A673 (cell line): ENCODE measurements around the gene TTC28. TPM values are rescaled to one million over a fixed set of nuclear protein-coding genes. Genes with fewer than 3 reads are reported as not detected.

ENCODE experiments used
- BruUV-seq: library from RNA; stranded (reverse); fragments of 400-500 nt; replicated peaks from 2 replicates; lab custom pipeline; 2021; lab: Mats Ljungman, UMichigan
- CTCF ChIA-PET: fragments of 300-600 bp; sonication (Branson Sonifier 250); formaldehyde crosslinking; loops from one replicate; lab custom pipeline; 2022; ENCODE audit warnings: antibody characterized with exemption; lab: Charles Lee
- POLR2A ChIA-PET: fragments of 300-600 bp; sonication (Branson Sonifier 250); formaldehyde crosslinking; loops from one replicate; lab custom pipeline; 2022; ENCODE audit warnings: antibody characterized with exemption; ENCODE audit not compliant: low non-redundant PET; lab: Charles Lee
- DNase-seq: peaks from one replicate; pipeline ENCODE4 v3.0.0-alpha.2; 2015; ENCODE audit warnings: low spot score
- H3K27ac ChIP-seq: fragments of 200-600 bp; sonication (generic); 2 replicates; pipeline ENCODE4 v1.5.1; 2016; ENCODE audit warnings: mixed run types, low read depth, mild to moderate bottlenecking, mixed read lengths, antibody characterized with exemption, low read length; ENCODE audit not compliant: poor library complexity, severe bottlenecking
- H3K27me3 ChIP-seq: fragments of 200-600 bp; sonication (generic); replicated peaks from 2 replicates; pipeline ENCODE4 v1.6.1; 2017; ENCODE audit warnings: mixed run types, low read depth, mild to moderate bottlenecking, mixed read lengths, antibody characterized with exemption, low read length; ENCODE audit not compliant: insufficient read depth, poor library complexity
- H3K36me3 ChIP-seq: fragments of 200-600 bp; sonication (generic); 2 replicates; pipeline ENCODE4 v1.6.1; 2016; ENCODE audit warnings: mixed run types, mild to moderate bottlenecking, mixed read lengths, antibody characterized with exemption, low read length; ENCODE audit not compliant: insufficient read depth, poor library complexity, severe bottlenecking
- H3K4me1 ChIP-seq: fragments of 200-600 bp; sonication (generic); 2 replicates; pipeline ENCODE4 v1.6.1; 2017; ENCODE audit warnings: mixed run types, mild to moderate bottlenecking, mixed read lengths, antibody characterized with exemption, low read length; ENCODE audit not compliant: insufficient read depth, poor library complexity, severe bottlenecking
- H3K4me3 ChIP-seq: fragments of 200-600 bp; sonication (generic); 2 replicates; pipeline ENCODE4 v1.5.1; 2016; ENCODE audit warnings: low read depth, mixed run types, mild to moderate bottlenecking, mixed read lengths, low read length; ENCODE audit not compliant: poor library complexity, severe bottlenecking
- H3K9me3 ChIP-seq: fragments of 200-600 bp; sonication (generic); 2 replicates; pipeline ENCODE4 v1.6.1; 2016; ENCODE audit warnings: mixed run types, low read depth, mild to moderate bottlenecking, mixed read lengths, antibody characterized with exemption, low read length; ENCODE audit not compliant: poor library complexity, severe bottlenecking
- CTCF ChIP-seq: fragments of 300-800, 200-600 bp; sonication (generic); conservative IDR thresholded peaks from 2 replicates; pipeline ENCODE4 v1.5.1; 2017; ENCODE audit warnings: low read depth, mild to moderate bottlenecking, antibody characterized with exemption, low read length, moderate library complexity, mixed read lengths
- EZH2 ChIP-seq: fragments of 200-600 bp; sonication (generic); IDR thresholded peaks from 2 replicates; pipeline ENCODE4 v1.6.1; 2017; ENCODE audit warnings: borderline replicate concordance, low read depth, mild to moderate bottlenecking, mixed read lengths, antibody characterized with exemption, low read length; ENCODE audit not compliant: poor library complexity, severe bottlenecking
- intact Hi-C: fragments of 100-400 bp; cut with micrococcal nuclease; formaldehyde crosslinking; loops from one replicate; pipeline ENCODE4 v1.10.0; 2022; ENCODE audit not compliant: unreplicated experiment
- total RNA-seq: library from RNA; stranded (reverse); gene quantifications from 2 replicates; pipeline ENCODE4 v1.2.3, GENCODE V29; 2021

Gene TTC28
- total RNA-seq, 1 experiment from 2014 or later = 48.7 TPM

- no peak for DNase-seq
- POLR2A ChIA-PET = interaction anchor here (0.6 kb wide), 1 partner anchor 147 kb away, joined by 8 read pairs; no protein-coding TSS in a partner anchor
- Histone ChIP-seq H3K4me1 (peaks cover 16% of the 10 kb centered on the region), H3K9me3 (no peaks in the 10 kb centered on the region), H3K27ac (no peak overlapping the region), H3K36me3 (no peaks in the 10 kb centered on the region), H3K4me3 (no peak overlapping the region), H3K27me3 (no peaks in the 10 kb centered on the region)
- no TSS peak for BruUV-seq
- intact Hi-C loops = no loop called here
- TF ChIP-seq EZH2 (no peak), CTCF (no peak)
- CTCF ChIA-PET = no interaction called here
Observed at GRCh38 chr22:28148816-28149465, 530.7 kb downstream of the TTC28 start.

GRCh38 chr22:28147401-28147800, 532.2 kb downstream of the TTC28 start:
- TF ChIP-seq EZH2 = no peak
- TF ChIP-seq CTCF = no peak
- ChIA-PET CTCF (no interaction called here), POLR2A (no interaction called here)
- BruUV-seq = no TSS peak
- no peak overlapping the region for H3K4me3 ChIP-seq
- H3K27me3 ChIP-seq = no peaks in the 10 kb centered on the region
- intact Hi-C loops = no loop called here
- peaks cover 30% of the 10 kb centered on the region for H3K4me1 ChIP-seq
- DNase-seq = no peak
- H3K27ac ChIP-seq = no peak overlapping the region
- no peaks in the 10 kb centered on the region for H3K9me3 ChIP-seq
- no peaks in the 10 kb centered on the region for H3K36me3 ChIP-seq

- no TSS peak for BruUV-seq
- Histone ChIP-seq H3K36me3 (no peaks in the 10 kb centered on the region), H3K27ac (no peak overlapping the region), H3K27me3 (no peaks in the 10 kb centered on the region), H3K9me3 (no peaks in the 10 kb centered on the region), H3K4me3 (no peak overlapping the region), H3K4me1 (peaks cover 37% of the 10 kb centered on the region)
- TF ChIP-seq EZH2 = no peak
- TF ChIP-seq CTCF = no peak
- ChIA-PET CTCF (interaction anchor here (0.6 kb wide), 1 partner anchor 61 kb away, joined by 3 read pairs; no protein-coding TSS in a partner anchor), POLR2A (no interaction called here)
- intact Hi-C loops = no loop called here
- no peak for DNase-seq
Observed at GRCh38 chr22:28146401-28147314, 533.0 kb downstream of the TTC28 start.
